CD4-positive, alpha-beta T cell treated with Interleukin-15 for 1 hour (primary cell): Measurements from ENCODE around the gene ZSWIM2.
"Not testable (repeated sequence)": the region's sequence is repeated elsewhere in the genome, so short reads cannot be mapped to it uniquely, and the experiment has no call there.

Source experiments
- DNase-seq: peaks from one replicate; pipeline ENCODE4 v3.0.0-alpha.2; 2020

Gene ZSWIM2

GRCh38 chr2:186835628-186836027, 13.3 kb downstream of the ZSWIM2 start:
- DNase-seq = no peak

DNA sequence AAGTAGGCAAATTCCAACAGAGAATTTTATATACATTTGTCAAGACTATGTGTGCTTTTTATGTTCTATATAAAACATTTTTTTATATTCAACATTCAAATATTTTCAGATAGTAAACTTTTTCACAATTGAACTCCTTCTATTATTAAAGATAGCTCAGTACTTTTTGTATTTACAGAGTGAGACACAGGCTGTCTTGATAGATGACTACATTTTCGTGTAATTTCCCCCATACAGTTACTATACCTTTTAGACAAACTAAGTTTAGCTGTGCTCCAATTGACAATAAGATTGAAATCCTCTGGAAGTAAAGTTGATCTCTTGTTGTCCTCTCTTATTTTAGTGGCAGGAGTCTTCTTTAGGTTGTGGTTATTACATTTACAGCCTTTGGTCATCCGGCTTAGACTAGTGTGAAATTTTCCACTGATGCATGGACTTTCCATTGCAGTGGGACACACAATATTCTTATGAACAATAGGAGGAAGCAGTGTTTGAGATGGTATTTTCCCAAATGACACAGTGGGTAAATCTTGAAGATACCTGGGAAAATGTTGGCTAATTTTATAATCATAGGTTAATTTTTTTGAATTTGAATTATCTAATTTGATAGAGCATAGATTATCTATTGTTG, 21.0 kb downstream of the ZSWIM2 start:
- DNase-seq = no peak

GRCh38 chr2:186827411-186827810, 21.6 kb downstream of the ZSWIM2 start:
- DNase-seq = no peak

DNA sequence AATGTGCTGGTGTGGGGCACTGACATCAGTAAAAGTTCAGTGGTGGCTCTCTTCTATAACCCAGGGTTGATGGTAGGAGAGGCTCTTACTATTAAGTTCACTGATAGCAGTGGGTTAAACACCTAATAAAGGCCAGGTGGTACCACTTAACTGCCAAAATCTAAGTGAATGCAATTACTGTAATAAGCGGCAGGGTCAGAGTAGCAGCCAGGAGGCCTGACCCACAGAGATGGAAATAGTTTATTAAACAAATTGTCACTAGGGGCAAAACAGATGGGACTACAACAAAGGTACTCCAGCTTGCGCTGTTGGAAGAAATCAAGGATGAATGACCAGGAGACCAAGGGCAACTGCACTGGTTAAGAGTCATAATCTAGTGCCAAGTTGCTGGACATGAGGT, 26.6 kb downstream of the ZSWIM2 start:
- DNase-seq = no peak

- DNase-seq = no peak
Observed at GRCh38 chr2:186820303-186820702, 28.7 kb downstream of the ZSWIM2 start.

DNA sequence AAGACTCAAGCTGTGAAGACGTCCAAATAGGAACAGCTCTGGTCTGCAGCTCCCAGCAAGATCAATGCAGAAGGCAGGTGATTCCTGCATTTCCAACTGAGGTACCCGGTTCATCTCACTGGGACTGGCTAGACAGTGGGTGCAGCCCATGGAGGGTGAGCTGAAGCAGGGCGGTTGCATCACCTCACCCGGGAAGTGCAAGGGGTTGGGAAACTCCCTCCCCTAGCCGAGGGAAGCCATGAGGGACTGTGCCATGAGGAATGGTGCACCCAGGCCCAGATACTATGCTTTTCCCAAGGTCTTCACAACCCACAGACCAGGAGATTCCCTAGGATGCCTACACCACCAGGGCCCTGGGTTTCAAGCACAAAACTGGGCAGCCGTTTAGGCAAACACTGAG, 37.2 kb downstream of the ZSWIM2 start:
- not testable (repeated sequence) for DNase-seq

DNA sequence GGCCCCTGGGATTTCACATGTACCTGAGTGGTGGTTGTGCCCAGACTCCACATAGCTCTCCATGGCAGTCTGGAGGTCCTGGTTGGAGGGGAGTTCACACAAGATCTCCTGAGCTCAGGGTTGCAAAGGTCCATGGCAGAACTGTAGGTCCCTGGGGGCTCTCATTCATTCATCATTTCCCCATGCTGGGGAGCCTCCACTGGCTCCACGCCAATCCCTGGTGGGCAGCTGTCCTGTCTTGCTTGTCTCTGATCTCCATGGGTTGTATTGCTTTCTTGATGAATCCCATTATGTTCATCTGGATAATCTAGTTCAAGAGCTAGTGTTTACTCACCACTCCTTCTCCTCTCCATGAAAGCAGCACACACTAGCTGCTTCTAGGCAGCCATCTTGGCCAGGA, 42.4 kb downstream of the ZSWIM2 start:
- no peak for DNase-seq

DNA sequence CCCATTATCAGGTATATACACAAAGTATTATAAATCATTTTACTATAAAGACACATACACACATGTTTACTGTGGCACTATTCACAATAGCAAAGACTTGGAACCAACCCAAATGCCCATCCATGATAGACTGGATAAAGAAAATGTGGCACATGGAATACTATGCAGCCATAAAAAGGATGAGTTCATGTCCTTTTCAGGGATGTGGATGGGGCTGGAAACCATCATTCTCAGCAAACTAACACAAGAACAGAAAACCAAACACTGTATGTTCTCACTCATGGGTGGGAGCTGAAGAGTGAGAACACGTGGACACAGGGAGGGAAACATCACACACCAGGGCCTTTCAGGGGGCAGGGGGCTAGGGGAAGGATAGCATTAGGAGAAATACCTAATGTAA, 50.4 kb downstream of the ZSWIM2 start:
- not testable (repeated sequence) for DNase-seq

DNA sequence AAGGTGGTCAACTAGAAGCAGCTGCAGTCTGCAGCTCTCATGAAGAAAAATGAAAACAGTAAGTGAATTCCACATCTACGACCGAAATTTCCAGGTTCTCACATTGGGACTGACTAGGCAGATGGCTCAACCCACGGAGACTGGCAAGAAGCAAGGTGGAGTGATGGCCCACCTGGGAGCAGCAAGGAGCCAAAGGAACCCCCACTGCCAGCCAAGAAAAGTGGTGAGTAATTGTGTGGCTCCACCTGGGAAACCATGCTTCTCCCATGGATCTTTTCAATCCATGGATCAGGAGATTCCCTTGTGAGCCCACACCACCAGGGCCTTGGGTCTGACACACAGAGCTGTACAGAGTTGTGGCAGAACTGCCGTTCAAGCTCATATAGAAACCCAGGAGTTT, 64.0 kb downstream of the ZSWIM2 start:
- DNase-seq = no peak

GRCh38 chr2:186783254-186783653, 65.7 kb downstream of the ZSWIM2 start:
- DNase-seq = no peak

- no peak for DNase-seq
Observed at GRCh38 chr2:186780701-186781316, 68.2 kb downstream of the ZSWIM2 start.
